Activated T-cell treated with anti-CD3 and anti-CD28 coated beads, Interleukin-2, amount 50 U/mL, for 1 hour (primary cell): ENCODE data around the gene SAP25.
"Not testable (repeated sequence)": the region's sequence is repeated elsewhere in the genome, so short reads cannot be mapped to it uniquely, and the experiment has no call there.

Source experiments
- DNase-seq: peaks from one replicate; pipeline ENCODE4 v3.0.0-alpha.2; 2020

The SAP25 gene

DNA sequence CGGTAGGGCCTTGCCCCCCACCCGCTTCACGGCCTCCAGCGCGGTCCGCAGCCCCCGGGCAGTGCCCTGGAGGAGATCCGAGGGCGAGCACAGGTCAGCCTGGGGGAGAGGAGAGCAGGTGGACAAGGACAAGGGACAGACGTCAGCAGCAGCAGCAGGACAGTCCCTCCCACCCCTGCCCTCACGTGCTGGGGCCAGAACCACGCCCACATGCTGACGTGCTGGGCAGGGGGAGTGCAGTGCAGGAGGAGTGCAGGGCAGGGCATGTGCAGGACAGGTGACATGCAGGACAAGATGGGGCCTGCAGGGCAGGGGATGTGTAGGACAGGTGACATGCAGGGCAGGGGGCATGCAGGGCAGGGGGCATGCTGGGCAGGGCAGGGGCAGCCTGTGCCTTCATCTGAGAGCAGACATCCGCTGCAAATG, 1.5 kb upstream of the SAP25 start:
- DNase-seq: no peak

DNA sequence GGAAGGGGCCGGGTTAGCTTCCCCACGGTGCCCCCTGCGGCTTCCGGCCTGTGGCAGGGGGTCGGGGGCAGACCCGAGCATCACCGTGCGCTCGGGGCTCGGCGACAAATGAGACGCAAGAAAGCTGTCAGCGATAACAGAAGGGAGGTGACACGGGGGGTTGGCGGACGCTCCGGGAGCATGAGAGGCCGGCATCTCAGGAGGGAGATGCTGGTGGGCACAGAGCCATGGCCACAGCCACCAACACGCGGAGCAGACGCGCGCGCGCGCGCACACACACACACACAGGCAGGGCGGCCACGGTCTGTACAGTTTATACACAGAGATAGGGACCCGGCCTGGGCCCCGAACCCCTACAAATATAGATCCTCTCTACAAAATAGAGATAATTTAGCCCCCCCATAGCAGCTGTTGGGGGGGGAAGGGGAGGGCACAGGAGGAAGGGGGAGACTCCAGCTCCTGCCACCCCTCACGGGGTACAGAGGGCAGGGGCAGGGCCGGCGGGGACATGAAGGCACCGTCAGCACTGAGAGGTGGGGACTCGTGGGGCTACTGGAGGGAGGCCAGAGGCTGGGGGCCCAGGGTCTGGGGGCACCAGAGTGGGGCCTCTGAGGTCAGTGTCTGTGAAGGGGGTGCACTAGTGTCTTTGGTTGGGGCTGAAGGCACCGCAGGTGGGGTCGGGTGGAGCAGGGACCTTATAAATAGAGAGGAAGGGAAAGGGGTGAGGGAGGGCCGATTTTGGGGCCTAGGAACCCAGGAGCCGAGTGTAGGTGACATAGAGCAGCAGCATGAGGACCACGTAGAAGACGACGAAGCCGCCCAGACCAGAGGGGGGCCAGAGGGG, 884 bp upstream of the SAP25 start:
- DNase-seq: no peak

DNA sequence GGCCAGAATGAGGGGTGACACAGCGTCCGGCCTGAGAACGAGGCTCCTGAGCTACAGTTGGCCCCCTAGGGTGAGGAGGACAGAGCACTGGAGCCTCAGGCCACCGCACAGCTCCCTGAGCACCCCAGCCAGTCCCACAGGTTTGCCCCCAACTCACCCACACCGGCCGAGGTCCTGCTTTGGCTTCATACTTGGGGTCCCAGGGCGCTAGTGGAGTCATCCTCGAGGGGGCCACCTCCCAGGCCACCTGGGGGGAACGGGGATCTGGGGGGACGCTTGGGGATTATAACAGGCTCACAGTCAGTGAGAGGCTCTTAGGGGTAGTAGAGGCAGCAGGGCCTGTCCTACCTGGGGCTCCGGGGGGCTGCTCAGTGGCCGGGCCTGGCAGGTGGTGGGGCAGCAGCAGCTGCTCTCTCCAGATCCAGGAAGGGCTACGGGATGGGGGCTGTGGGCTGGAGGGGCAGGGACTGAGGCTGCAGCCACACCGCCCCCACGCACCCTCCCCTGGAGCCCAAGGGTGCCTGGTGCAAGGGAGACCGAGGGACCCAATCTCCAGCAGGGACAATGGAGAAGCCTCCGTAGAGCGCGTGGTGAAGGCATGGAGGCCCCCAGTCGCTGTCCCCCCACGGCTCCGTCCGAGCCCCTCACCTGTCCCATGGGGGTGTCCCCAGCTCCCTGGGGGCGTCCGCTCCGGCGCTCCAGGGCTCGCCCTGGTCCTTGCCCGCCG, 588 bp downstream of the SAP25 start:
- no peak for DNase-seq

DNA sequence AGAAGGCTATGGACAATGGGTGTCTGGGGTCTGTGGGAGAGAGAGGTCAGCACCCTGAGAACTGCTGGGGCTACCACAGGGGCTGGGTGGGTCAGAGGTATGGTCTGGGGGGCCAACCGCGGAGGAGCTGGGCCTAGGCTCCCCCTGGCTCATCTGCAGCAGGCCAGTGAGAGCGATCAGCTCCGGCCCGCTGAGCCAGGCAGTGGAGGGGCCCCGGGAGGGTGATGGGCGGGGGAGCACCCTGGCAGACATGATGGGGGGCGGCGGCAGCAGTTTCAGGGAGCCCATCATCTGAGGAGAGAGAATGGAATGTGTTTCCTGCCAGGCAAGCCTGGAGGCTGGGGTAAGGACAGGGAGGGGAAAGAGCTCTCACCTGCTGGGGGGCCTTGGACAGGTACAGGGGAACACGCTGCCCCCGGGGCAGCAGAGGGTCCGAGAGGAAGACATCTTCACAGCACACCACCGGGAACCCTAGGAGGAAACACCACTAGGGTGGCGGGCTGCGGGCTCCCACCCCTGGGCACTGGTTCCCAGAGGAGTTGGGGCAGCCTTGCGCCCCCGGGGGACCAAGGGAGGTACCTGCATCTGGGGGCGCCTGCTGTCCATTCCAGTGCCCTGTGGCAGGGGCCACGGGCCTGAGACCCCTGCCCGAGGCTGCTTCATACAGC, 1.3 kb downstream of the SAP25 start:
- DNase-seq: no peak

DNA sequence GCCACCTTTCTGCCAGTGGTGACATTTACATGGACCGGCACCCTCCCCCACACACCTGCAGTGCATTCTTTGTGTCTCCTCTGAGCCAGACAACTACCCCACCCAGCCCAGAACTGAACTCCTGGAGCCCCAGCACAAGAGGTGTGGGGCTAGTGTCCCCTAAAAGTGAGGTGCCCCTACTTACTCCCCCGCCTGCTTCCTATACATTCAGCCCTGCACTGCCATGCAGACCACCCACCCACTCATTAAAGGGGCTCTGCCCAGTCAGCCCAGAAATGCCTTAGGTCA, 1.9 kb downstream of the SAP25 start:
- DNase-seq: no peak

DNA sequence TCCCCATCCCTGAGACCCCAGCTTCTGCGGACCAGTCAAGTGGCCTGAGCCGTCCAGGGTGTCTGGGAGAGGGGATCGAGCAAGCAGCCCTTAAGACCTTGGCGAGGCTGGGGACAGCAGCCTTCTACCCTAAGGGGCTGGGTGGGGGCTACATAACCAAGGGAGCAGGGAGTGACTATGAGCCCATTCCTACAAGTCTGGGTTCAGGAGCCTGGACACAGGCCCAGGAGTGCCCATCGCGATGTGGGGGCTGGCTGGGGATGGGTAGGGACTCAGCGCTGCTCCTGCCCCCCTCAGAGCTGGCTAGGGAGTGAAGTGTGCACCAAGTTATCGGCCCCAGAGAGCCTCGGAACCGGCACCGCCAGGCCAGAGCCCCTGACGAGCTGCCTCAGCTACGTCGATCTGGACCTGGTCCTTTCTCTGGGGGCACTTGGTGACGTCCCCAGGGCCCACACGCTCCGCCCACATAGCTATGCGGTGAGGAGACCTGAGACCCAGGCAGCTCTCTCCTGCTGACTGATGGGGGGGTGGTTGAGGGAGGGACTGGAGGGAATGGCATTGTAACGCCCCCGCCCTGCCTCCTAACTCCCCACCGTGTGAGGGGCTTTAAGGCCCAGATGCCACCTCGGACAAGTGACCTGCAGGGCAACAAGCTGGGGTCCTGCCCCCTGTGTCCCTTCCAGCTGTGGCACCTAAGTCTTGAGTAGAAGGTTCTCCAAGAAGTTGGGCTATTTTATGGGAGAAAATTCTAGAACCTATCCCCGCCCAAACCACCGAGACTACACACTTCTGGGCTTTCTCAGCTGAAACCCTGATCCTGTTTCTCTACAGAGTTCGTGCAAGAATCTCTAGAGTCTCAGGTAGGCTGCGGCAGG, 2.5 kb downstream of the SAP25 start:
- no peak for DNase-seq

DNA sequence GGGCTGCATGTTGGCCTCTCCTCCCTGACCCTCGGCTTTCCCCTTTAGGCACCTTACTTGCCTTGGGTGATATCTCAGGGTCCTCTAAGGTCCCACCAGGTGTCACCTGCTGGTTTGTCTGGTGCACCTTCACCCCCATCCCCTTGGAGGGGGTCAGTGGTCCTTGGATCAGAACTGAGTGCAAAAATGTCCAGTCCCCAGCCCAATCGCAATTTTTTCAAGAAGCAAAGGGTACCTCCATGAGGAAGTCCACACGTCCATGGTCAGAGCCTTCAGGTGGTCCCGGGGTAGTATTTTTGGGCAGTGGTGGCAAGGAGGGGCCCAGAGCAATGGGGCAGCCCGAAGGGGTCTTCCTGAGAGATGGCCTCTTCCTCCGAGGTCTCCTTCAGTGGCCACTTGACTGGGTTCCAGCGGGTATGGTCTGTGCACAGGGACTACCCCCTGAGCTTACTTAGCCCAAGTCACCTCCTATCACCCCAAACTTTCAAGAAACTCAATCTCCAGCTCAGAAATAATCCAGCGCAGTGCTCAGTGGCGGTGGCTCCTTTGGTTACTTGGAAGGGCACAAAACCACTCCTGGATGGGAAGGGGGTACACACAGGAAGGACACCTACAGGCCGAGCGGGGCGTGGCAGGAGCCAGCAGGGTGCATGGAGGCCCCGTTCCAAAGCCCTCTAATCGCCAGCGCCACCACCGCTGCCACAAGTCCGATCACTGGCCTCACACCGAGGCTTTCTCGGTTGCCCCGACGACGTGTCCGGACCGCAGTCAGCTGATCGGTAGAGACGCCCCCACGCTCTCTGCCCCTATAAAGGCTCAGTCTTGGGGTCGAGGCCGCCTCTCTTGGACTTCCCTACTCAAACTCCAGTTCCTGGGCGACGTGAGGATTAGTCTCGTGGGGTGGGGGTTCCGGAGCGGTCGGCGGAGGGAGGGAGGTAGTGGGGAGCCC, 4.5 kb downstream of the SAP25 start:
- peak; percentile 52 for DNase-seq

DNA sequence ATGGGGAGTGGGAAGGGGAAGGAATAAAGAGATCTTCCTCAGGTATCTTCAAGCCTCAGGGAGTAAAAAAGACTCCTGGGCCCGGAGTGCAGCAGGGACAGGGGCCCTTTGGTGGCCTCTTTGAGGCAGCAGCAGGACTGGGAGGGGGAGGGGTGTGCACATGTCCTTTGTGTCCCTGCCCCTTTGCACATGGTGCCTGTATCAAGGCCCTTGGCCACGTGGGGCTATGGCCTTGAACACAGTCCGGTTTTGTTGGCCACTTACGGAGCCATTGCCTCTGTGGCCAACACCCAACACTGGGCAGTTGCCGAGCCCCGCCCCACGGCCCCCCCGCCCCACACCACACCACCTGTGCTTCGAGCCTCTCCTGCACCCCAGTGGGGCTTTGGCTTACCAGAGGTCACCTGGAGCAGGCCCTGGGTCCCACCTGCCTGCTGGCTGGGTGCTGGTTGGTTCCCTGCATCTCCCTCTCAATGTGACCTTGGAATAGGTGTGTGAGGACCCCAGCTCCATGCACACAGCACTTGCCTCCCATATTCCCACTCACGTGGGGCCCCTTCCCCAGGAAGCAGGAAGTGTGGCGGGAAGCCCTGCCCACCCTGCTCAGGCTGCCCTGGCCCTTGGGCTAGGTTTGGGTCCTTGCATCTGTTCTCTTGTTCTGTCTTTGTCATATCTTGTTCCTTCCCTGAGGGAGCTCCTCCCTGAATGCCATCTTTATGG, 5.4 kb downstream of the SAP25 start:
- DNase-seq: no peak

DNA sequence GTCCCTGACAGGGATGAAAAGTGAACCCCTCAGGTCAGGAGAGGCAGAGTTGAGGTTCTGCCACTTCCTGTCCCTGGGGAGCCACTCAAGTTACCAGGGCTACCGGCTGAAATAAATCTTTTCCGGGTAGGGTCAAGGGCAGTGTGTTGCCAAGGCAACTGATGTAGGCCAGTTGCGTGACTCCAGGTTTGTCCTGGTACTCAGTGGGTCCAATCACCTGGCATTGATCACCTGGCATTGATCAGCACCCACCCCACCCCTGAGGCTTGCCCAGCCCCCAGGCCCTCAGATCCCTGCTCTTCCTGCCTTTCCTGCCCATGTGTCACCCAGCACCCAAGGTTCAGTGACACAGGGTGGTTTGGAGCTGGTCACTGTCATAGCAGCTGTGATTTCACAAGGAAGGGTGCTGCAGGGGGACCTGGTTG, 5.9 kb downstream of the SAP25 start:
- no peak for DNase-seq

DNA sequence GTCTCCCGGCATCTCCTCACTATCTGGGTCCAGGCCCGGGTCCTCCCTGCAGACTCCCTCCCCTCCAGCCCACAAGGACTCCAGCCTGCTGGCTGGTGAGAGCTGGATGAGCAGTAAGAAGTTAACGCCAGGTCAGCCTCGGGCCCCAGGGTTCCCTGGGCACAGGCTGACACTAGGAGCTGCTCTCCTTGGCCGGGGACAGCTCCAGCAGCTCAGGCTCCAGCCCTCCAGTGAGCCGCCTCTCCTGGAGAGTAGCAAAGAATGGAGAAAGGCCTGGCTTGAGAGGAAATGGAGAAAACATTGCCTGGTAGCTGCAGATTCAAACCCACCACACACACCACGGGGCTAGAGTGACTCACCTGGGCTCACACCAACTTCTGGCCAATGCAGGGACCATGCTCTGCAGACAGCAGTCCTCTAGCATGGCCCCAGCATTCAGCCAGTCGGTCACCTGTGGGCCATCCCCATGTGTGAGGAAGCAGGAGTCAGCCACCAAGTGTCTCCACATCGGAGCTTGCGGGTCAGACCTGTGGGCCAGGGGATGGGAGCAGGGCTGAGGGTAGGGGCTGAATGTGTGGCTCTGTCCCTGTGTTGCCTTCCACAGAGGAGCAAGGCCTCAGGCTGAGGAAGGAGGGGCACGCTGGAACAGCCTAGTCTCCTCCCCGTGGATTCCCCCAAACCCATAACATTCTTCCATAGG, 6.5 kb downstream of the SAP25 start:
- DNase-seq: no peak

DNA sequence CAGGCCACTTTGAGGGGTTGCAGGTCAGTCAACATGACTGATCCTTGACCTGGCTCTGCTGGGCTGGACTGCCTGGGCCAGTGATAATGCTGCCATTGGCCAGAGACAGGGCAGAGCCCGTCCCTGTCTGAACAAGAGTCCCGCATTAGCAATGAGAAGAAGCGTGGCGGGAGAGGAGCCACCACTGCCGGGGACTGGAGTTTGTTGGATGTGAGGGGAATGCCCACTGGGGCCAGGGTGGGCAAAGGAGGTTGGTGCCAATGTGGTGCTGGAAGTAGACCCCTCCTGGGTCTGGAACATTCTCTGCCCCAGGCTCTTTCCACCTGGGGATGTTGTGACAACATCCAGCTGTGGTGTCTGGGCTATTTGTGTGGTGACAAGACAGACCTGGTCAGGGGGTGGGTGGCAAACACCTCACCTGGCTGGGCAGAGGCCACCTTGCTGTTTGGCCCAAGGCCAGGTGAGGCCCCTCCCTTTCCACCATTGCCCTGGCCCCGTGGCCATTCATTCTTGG, 7.6 kb downstream of the SAP25 start:
- DNase-seq: no peak

DNA sequence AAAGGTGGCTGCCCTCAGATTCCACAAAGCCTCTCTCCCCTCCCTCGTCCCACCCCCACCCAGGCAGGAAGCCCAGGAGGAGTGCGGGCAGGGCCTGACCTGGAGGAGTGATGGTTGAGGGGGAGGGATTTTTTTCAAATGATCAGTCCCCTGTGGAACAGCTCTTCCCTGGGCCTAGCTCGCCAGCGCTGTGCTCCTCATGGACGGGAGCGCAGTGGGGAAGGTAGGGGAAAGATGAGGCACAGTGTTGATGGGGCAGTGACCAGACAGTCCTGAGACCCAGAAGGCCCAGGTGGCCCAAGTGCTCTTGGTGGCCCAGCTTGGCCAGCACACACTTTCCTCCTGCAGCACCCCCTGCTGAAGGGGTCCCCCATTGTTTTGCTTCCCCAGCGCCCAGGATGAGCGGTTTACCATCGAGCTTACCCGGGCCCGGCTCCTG, 8.5 kb downstream of the SAP25 start:
- DNase-seq: no peak

DNA sequence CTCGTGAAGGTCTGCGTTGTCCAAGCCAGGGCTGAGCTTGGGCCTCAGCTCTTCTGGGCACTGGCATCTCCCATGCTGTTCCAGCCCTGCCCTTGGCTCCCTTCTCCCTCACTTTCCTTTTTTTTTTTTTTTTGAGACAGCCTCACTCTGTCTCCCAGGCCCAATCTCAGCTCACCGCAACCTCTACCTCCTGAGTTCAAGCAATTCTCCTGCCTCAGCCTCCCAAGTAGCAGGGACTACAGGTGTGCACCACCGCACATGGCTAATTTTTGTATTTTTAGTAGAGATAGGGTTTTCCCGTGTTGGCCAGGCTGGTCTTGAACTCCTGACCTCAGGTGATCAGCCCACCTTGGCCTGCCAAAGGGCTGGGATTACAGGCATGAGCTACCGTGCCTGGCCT, 9.3 kb downstream of the SAP25 start:
- not testable (repeated sequence) for DNase-seq

DNA sequence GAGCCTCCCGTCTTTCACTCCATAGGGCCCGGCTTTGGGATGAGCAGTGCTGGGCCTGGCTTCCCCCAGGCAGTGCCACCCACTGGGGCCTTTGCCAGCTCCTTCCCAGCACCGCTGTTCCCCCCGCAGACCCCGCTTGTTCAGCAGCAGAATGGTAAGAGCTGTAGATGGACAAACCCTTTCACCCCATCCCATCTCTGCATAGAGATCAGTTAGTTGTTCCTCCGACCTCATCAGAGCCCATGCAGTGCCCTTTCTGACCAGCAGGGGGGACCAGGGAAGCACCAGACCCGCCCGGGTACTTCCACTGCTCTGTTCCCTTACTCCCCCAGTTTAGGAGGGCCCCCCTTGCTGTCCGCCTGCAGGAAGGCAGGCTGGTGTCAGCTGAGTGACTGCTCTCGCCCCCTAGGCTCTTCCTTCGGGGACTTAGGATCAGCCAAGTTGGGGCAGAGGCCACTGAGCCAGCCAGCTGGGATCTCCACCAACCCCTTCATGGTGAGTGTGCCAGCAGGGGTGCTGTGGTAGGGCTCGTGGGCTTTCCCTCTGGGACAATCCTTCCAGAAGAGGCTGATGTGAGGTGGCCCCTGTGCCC, 9.8 kb downstream of the SAP25 start:
- peak; percentile 87 for DNase-seq

DNA sequence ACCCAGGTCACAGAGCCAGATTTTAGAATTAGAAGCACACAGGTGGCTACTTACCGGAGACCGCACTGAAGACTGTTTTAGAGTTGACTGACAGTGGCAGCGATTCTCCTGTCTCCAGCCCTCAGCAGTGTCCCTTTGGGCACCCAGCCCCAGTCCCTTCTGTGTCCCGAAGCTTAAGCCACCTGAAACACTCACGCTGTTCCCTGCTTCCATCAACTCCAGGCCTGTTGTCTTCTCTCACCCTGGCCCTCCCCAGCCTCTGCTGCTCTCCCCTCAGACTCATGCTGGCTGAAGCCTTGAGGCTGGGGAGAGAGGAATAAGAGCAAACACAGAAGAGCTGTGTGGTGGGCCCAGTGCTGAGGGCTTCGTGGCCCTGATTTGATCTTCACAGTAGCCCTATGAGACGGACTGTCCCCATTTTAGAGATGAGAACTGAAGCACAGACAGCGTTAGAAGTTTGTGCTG, 10.6 kb downstream of the SAP25 start:
- no peak for DNase-seq

DNA sequence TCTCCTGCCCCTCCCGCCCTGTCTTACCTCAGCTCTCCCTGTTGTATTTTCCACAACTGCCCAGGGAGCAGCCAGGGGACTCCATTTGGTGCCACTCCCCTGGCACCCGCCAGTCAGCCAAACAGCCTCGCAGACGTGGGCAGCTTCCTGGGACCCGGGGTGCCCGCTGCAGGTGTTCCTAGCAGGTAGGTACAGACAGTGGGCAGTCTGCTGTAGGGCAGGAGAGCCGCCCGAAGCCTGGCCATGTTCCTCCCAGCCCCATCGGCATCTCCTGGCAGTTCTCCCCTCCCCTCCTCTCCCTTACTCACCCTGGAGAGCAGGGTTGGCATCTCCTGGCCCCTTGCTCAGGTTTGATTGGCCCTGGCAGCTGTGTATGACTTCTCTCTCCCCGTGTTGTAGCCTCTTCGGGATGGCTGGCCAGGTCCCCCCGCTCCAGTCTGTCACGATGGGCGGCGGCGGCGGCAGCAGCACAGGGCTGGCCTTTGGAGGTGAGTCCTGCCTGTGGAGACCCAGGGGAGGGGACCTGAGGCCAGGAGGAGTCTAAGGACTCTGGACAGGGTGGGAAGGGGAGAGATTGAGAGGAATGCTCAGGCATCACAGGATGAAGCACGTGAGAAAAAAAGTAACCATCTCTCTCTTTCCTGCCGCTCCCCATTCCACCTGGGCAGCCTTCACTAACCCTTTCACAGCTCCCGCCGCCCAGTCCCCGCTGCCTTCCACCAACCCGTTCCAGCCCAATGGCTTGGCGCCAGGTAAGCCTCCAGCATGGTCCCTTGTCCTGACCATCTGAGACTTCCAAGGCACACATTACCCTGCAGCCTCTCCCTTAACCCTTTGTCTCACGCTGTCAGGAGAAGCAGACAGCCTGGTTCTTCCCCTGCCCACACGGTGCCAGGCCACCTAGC, 11.3 kb downstream of the SAP25 start:
- DNase-seq: no peak

DNA sequence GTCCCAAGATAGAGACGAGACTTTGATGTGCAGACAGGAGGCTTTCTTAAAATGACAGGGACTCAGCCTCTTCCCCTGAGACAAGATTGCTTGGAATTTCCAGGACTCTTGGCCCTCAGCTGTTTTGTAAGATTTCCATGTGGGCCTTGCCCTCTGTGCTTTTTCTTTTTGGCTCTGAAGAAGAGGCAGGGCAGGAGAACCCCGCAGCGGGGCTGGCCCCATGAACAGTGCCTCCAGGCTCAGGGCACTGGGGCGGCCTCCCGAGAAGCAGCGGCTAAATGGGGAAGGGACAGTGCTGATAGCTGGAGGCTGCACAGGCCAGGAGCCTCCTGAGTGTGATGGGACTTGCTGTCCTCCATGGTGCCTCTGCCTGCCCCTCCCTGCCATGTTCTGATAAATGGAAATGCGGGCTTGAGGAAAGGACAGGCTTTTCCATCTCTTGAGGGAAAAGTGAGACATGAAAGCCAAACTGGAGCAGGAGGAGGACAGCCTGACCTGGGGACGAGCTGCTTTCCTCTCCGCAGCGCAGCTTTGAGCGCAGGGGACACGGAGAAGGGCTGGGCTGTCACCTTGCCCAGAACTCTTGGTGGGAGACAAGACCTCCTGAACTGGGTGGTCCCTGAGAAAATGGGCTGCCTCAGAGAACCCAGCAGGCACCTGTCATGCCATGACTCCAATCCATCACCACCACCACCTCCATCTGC, 12.1 kb downstream of the SAP25 start:
- DNase-seq: no peak

DNA sequence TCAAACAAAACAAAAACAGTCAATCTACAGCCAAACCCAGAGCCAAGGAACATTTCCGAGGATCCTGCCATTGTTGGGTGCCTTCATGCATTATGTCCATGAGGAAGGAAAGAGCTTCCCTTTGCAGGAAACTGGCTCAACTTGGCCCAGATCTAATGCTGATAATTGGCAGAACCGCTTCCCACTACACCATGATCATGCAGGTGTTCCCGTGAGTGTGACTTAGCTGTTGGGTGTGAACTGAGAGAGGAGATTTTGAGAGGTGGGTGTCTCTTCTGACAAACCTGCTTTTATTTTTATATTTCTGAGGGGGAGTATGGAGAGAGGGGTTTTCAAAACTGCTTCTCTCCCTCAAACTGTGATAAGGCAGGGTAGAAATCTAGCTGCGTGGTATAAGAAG, 14.6 kb downstream of the SAP25 start:
- no peak for DNase-seq
